Daoy (cell line): ENCODE data around the gene DOK7. TPM values are rescaled to one million over a fixed set of nuclear protein-coding genes. Genes with fewer than 3 reads are reported as not detected.
"Not testable (repeated sequence)": the region's sequence is repeated elsewhere in the genome, so short reads cannot be mapped to it uniquely, and the experiment has no call there.

ENCODE experiments used
- DNase-seq: peaks from one replicate; pipeline ENCODE4 v3.0.0-alpha.2; 2015; ENCODE audit warnings: low read depth
- total RNA-seq: library from RNA; depleted of rRNA; stranded (reverse); fragments of >200 nt; shearing (Covaris generic); gene quantifications from 2 replicates; pipeline ENCODE4 v1.2.3, GENCODE V29; 2014

The DOK7 gene
- total RNA-seq, 1 experiment from 2014 or later: 0.11 TPM

- peak; percentile 67 for DNase-seq
Measured at GRCh38 chr4:3442959-3443749, 20.0 kb upstream of the DOK7 start.

- no peak for DNase-seq
Measured at GRCh38 chr4:3443750-3444309, 19.3 kb upstream of the DOK7 start.

GRCh38 chr4:3444351-3445110 is 18.6 kb upstream of the DOK7 start:
- DNase-seq: no peak

GRCh38 chr4:3445111-3445820 is 17.8 kb upstream of the DOK7 start:
- DNase-seq: no peak

- DNase-seq: no peak
Measured at GRCh38 chr4:3445829-3446545, 17.1 kb upstream of the DOK7 start.

GRCh38 chr4:3446631-3447320 is 16.3 kb upstream of the DOK7 start:
- DNase-seq: no peak

- DNase-seq: no peak
Measured at GRCh38 chr4:3447431-3448395, 15.4 kb upstream of the DOK7 start.

- DNase-seq: no peak
Measured at GRCh38 chr4:3449047-3449573, 14.0 kb upstream of the DOK7 start.

- DNase-seq: no peak
Measured at GRCh38 chr4:3449574-3450534, 13.3 kb upstream of the DOK7 start.

GRCh38 chr4:3450643-3451042 is 12.5 kb upstream of the DOK7 start:
- no peak for DNase-seq

GRCh38 chr4:3451956-3452355 is 11.2 kb upstream of the DOK7 start:
- peak; percentile 39 for DNase-seq

GRCh38 chr4:3452376-3452775 is 10.7 kb upstream of the DOK7 start:
- DNase-seq: peak; percentile 31

- DNase-seq: not testable (repeated sequence)
Measured at GRCh38 chr4:3455596-3455995, 7.5 kb upstream of the DOK7 start.

GRCh38 chr4:3458371-3458770 is 4.7 kb upstream of the DOK7 start:
- no peak for DNase-seq

GRCh38 chr4:3459156-3459555 is 4.0 kb upstream of the DOK7 start:
- not testable (repeated sequence) for DNase-seq

- DNase-seq: no peak
Measured at GRCh38 chr4:3460926-3461325, 2.2 kb upstream of the DOK7 start.

GRCh38 chr4:3461515-3462291 is 1.4 kb upstream of the DOK7 start:
- peak; percentile 42 for DNase-seq
